IMR-90 (cell line): ENCODE results near the gene LTBP1. TPM values are rescaled to one million over a fixed set of nuclear protein-coding genes. Genes with fewer than 3 reads are reported as not detected.

Experiments used
- ATAC-seq: fragments of 200-7000 bp; cut with Tn5 transposase; 2 replicates; pipeline ENCODE4 v1.9.1; 2020; ENCODE audit warnings: low read depth, mild to moderate bottlenecking, moderate library complexity
- BruUV-seq: library from RNA; stranded (reverse); fragments of 400-500 nt; replicated peaks from 2 replicates; lab custom pipeline; 2021; lab: Mats Ljungman, UMichigan
- CTCF ChIA-PET: fragments of 300-600 bp; formaldehyde crosslinking; extraction: SDS; loops from one replicate; lab custom pipeline; 2021; ENCODE audit warnings: antibody characterized with exemption; lab: Yijun Ruan, JAX
- POLR2A ChIA-PET: fragments of 300-600 bp; sonication (Branson Sonifier 250); formaldehyde crosslinking; loops from one replicate; lab custom pipeline; 2022; ENCODE audit warnings: antibody characterized with exemption; ENCODE audit not compliant: unreplicated experiment; lab: Charles Lee
- DNase-seq: peaks from one replicate; pipeline ENCODE4 v3.0.0; 2013
- H2AFZ ChIP-seq: replicated peaks from 2 replicates; pipeline ENCODE3; 2013; ENCODE audit warnings: low read length, mild to moderate bottlenecking; ENCODE audit not compliant: poor library complexity
- H2AK5ac ChIP-seq: 2 replicates; pipeline ENCODE4 v1.6.1; 2013; ENCODE audit warnings: low read depth, low read length, inconsistent platforms
- H2AK9ac ChIP-seq: replicated peaks from 2 replicates; pipeline ENCODE3; 2013; ENCODE audit warnings: mild to moderate bottlenecking, low read depth, low read length, moderate library complexity; ENCODE audit not compliant: poor library complexity
- H2BK120ac ChIP-seq: 2 replicates; pipeline ENCODE4 v1.6.1; 2013; ENCODE audit warnings: low read depth, low read length, inconsistent platforms
- H2BK15ac ChIP-seq: 3 replicates; pipeline ENCODE4 v1.6.1; 2013; ENCODE audit warnings: low read depth, low read length, inconsistent platforms
- H2BK20ac ChIP-seq: 2 replicates; pipeline ENCODE4 v1.6.1; 2013; ENCODE audit warnings: low read depth, mild to moderate bottlenecking, inconsistent platforms, low read length, moderate library complexity
- H2BK5ac ChIP-seq: 2 replicates; pipeline ENCODE4 v1.6.1; 2013; ENCODE audit warnings: mild to moderate bottlenecking, low read depth, low read length, inconsistent platforms; ENCODE audit not compliant: poor library complexity, severe bottlenecking
- H3K14ac ChIP-seq: replicated peaks from 2 replicates; pipeline ENCODE4 v1.6.1; 2013; ENCODE audit warnings: low read depth, low read length, inconsistent platforms
- H3K18ac ChIP-seq: 2 replicates; pipeline ENCODE4 v1.6.1; 2013; ENCODE audit warnings: low read depth, low read length, control low read depth
- H3K23ac ChIP-seq: 2 replicates; pipeline ENCODE4 v1.6.1; 2013; ENCODE audit warnings: low read depth, low read length, inconsistent platforms
- H3K27ac ChIP-seq: 2 replicates; pipeline ENCODE4 v1.5.1; 2013; ENCODE audit warnings: mild to moderate bottlenecking, control low read depth, low read length; ENCODE audit not compliant: insufficient read depth
- H3K27me3 ChIP-seq: 2 replicates; pipeline ENCODE4 v1.6.1; 2013; ENCODE audit warnings: low read length; ENCODE audit not compliant: control insufficient read depth, insufficient read depth
- H3K36me3 ChIP-seq: 2 replicates; pipeline ENCODE4 v1.6.1; 2013; ENCODE audit warnings: low read length, mixed read lengths; ENCODE audit not compliant: control insufficient read depth, insufficient read depth
- H3K4ac ChIP-seq: 2 replicates; pipeline ENCODE4 v1.6.1; 2013; ENCODE audit warnings: low read depth, low read length, inconsistent platforms
- H3K4me1 ChIP-seq: 2 replicates; pipeline ENCODE4 v1.6.1; 2013; ENCODE audit warnings: low read length, mixed read lengths; ENCODE audit not compliant: control insufficient read depth, insufficient read depth
- H3K4me2 ChIP-seq: 2 replicates; pipeline ENCODE4 v1.6.1; 2013; ENCODE audit warnings: low read depth, mild to moderate bottlenecking, control low read depth, low read length, moderate library complexity
- H3K4me3 ChIP-seq: 2 replicates; pipeline ENCODE4 v1.5.1; 2013; ENCODE audit warnings: low read depth, mild to moderate bottlenecking, control low read depth, low read length, moderate library complexity; ENCODE audit not compliant: insufficient read depth
- H3K56ac ChIP-seq: 2 replicates; pipeline ENCODE4 v1.6.1; 2013; ENCODE audit warnings: low read length, inconsistent platforms; ENCODE audit not compliant: insufficient read depth; ENCODE audit errors: extremely low read depth
- H3K79me1 ChIP-seq, 2 experiments: 2 replicates each; pipeline ENCODE4 v1.6.1; 2013; ENCODE audit warnings: low read length in 2 of 2, inconsistent platforms in 1 of 2, low read depth in 1 of 2
- H3K9ac ChIP-seq: 2 replicates; pipeline ENCODE4 v1.6.1; 2013; ENCODE audit warnings: low read depth, low read length, control low read depth
- H3K9me1 ChIP-seq: 2 replicates; pipeline ENCODE4 v1.6.1; 2013; ENCODE audit warnings: low read length, inconsistent platforms; ENCODE audit not compliant: insufficient read depth
- H3K9me3 ChIP-seq: 2 replicates; pipeline ENCODE4 v1.6.1; 2013; ENCODE audit warnings: low read length; ENCODE audit not compliant: control insufficient read depth, insufficient read depth
- H4K20me1 ChIP-seq: 2 replicates; pipeline ENCODE4 v1.6.1; 2013; ENCODE audit warnings: low read length, inconsistent platforms; ENCODE audit not compliant: insufficient read depth
- H4K5ac ChIP-seq: 2 replicates; pipeline ENCODE4 v1.6.1; 2013; ENCODE audit warnings: mild to moderate bottlenecking, low read depth, low read length, control low read depth
- H4K8ac ChIP-seq, 2 experiments: 2 replicates each; pipeline ENCODE4 v1.6.1; 2013; ENCODE audit warnings: low read depth in 2 of 2, low read length in 2 of 2, control low read depth in 1 of 2, inconsistent platforms in 1 of 2
- H4K91ac ChIP-seq: 2 replicates; pipeline ENCODE4 v1.6.1; 2013; ENCODE audit warnings: low read depth, low read length, inconsistent platforms; ENCODE audit not compliant: insufficient read depth
- BHLHE40 ChIP-seq: fragments of 150-350 bp; IDR thresholded peaks from 2 replicates; pipeline ENCODE4 v1.6.1; 2016; ENCODE audit warnings: mild to moderate bottlenecking, low read depth, low read length
- CEBPB ChIP-seq: IDR thresholded peaks from 2 replicates; pipeline ENCODE4 v1.6.1; 2012; ENCODE audit warnings: low read depth, low read length, improper control_type of control experiment
- CHD1 ChIP-seq: IDR thresholded peaks from 2 replicates; pipeline ENCODE4 v1.6.1; 2012; ENCODE audit warnings: low read depth, low read length, improper control_type of control experiment
- FOS ChIP-seq: fragments of 150-350 bp; IDR thresholded peaks from 2 replicates; pipeline ENCODE4 v1.6.1; 2016; ENCODE audit warnings: low read depth, low read length
- MAFK ChIP-seq: IDR thresholded peaks from 2 replicates; pipeline ENCODE4 v1.6.1; 2012; ENCODE audit warnings: low read depth, low read length, improper control_type of control experiment
- MAZ ChIP-seq: IDR thresholded peaks from 2 replicates; pipeline ENCODE4 v1.6.1; 2012; ENCODE audit warnings: low read depth, mild to moderate bottlenecking, low read length, improper control_type of control experiment, moderate library complexity, borderline replicate concordance
- MXI1 ChIP-seq: IDR thresholded peaks from 2 replicates; pipeline ENCODE4 v1.6.1; 2012; ENCODE audit warnings: low read depth, mild to moderate bottlenecking, low read length, moderate library complexity, borderline replicate concordance
- NFE2L2 ChIP-seq: fragments of 150-350 bp; IDR thresholded peaks from 2 replicates; pipeline ENCODE4 v1.6.1; 2016; ENCODE audit warnings: low read depth, mild to moderate bottlenecking, low read length
- POLR2A ChIP-seq: IDR thresholded peaks from 2 replicates; pipeline ENCODE4 v1.6.1; 2012; ENCODE audit warnings: mild to moderate bottlenecking, low read depth, low read length
- RAD21 ChIP-seq: IDR thresholded peaks from 2 replicates; pipeline ENCODE4 v1.6.1; 2012; ENCODE audit warnings: low read length, improper control_type of control experiment
- RCOR1 ChIP-seq: IDR thresholded peaks from 2 replicates; pipeline ENCODE4 v1.6.1; 2012; ENCODE audit warnings: mild to moderate bottlenecking, low read length, improper control_type of control experiment; ENCODE audit not compliant: insufficient replicate concordance
- RFX5 ChIP-seq: IDR thresholded peaks from 2 replicates; pipeline ENCODE4 v1.8.0; 2012; ENCODE audit warnings: low read depth, mild to moderate bottlenecking, low read length, moderate library complexity
- SMC3 ChIP-seq: fragments of 150-350 bp; IDR thresholded peaks from 2 replicates; pipeline ENCODE4 v1.6.1; 2016; ENCODE audit warnings: low read depth, mild to moderate bottlenecking, antibody characterized with exemption, low read length, moderate library complexity
- WGBS, 2 experiments: methylation state at CpG; one replicate each; pipeline versions ENCODE4 v1.1.5 to v1.1.7; 2013; ENCODE audit warnings: missing lambda C conversion rate in 2 of 2; ENCODE audit not compliant: insufficient read length in 1 of 2; ENCODE audit errors: extremely low coverage in 2 of 2; 5-methylcytosine and 5-hydroxymethylcytosine counted together
- dilution Hi-C: fragments of 300-500 bp; cut with HindIII; formaldehyde crosslinking; loops from one replicate; pipeline ENCODE4 v1.14.3; 2018; ENCODE audit warnings: low sequenced_read_pairs; ENCODE audit not compliant: unreplicated experiment
- in situ Hi-C: fragments of 300-500 bp; cut with MboI; formaldehyde crosslinking; loops from 3 replicates; pipeline ENCODE4 v1.14.3; 2019; ENCODE audit warnings: low sequenced_read_pairs, inconsistent platforms, mixed read lengths
- intact Hi-C: fragments of 100-400 bp; cut with micrococcal nuclease; formaldehyde crosslinking; loops from 2 replicates; pipeline ENCODE4 v1.10.0; 2022
- polyA plus RNA-seq, 3 experiments: library from polyadenylated mRNA; depleted of rRNA; stranded (reverse); fragments of >200 nt; gene quantifications; 2 replicates each; pipeline ENCODE4 v1.2.3, GENCODE V29; 2012; ENCODE audit warnings: low replicate concordance in 1 of 3
- total RNA-seq: library from RNA; depleted of rRNA; stranded (reverse); fragments of >200 nt; gene quantifications from 2 replicates; pipeline ENCODE4 v1.2.3, GENCODE V29; 2012
- TF ChIP-seq, protein P1 (sequence below): fragments of 150-350 bp; IDR thresholded peaks from 2 replicates; pipeline ENCODE4 v1.6.1; 2017; ENCODE audit warnings: mild to moderate bottlenecking, antibody characterized with exemption, low read length, low read depth
- TF ChIP-seq, protein P2 (sequence below): fragments of 150-350 bp; IDR thresholded peaks from 2 replicates; pipeline ENCODE4 v1.6.1; 2016; ENCODE audit warnings: low read depth, mild to moderate bottlenecking, low read length, moderate library complexity, borderline replicate concordance

Gene LTBP1
- total and polyA plus RNA-seq, 2 of the 4 experiments (the other 2 are of a cell fraction) = 235 to 326 TPM

DNA sequence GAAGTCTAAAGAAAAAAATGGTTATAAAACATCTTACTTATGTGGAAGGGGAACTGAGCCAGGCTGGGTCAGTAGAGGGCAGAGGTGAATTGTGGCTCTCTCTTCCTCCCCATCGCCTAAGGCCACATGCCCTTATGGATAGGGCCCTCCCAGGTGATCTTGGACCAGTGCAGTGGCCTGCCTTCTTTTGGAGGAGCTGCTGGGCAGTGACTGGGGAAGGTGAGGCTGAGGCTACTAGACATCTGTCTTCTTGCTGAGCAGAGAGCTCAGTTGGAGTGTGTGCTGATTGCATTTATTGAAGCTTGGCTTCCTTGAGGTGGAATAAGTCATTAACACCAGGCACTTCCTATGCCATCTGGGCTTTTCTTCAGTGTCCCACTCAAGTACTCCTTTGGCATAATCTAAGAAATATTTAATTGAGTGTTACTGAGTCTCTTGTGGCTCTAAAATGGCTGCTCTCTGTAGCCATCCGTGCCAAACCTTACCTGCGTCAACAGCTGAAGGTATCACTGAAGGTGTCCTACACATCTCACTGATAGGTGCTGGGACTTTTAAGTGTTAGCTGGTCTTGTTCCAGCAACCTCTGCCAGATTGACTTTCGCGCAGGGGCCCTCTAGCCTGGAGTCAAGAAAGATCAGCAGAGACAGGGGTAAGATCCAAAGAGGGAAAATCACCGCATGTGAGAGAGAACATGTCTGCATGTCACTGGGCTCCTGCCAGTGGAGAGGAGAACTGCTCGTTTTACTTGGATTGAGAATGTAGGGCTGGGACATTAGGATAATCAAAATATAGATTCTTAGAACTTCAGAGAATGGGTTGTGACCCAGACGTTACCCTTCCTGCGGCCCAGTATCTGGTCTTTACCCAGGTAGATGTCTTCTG, 256.1 kb downstream of the LTBP1 start (continued):
- TF ChIP-seq POLR2A = no peak
- TF ChIP-seq RFX5 = no peak

DNA sequence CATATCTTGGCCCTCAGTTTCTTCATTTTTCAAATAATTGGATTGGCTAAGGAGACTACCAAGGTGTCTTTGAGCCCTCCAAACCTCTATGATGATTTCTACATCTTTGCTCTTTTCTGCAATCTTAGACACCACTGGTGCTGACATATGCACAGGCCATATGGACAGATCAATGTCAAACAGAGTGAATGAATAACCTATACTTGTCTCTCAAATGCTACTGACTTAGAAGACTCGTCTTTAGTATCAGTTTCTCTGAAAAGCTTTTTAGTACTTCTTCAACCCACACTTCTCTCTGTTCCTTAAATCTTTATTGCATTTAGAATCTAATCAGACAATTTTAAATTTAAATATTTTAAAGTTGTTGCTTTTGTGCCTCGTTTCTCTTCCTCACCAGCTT, 258.2 kb downstream of the LTBP1 start:
- no peak overlapping the region for H2BK15ac ChIP-seq
- intact Hi-C loops = no loop called here
- TF ChIP-seq SMC3 (no peak), MXI1 (no peak), NFE2L2 (no peak), RAD21 (no peak), CEBPB (no peak), FOS (no peak), RCOR1 (no peak), BHLHE40 (no peak), CHD1 (no peak), POLR2A (no peak), MAFK (no peak), MAZ (no peak), RFX5 (no peak)
- TF ChIP-seq, protein P1, sequence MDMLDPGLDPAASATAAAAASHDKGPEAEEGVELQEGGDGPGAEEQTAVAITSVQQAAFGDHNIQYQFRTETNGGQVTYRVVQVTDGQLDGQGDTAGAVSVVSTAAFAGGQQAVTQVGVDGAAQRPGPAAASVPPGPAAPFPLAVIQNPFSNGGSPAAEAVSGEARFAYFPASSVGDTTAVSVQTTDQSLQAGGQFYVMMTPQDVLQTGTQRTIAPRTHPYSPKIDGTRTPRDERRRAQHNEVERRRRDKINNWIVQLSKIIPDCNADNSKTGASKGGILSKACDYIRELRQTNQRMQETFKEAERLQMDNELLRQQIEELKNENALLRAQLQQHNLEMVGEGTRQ = no peak
- TF ChIP-seq, protein P2, sequence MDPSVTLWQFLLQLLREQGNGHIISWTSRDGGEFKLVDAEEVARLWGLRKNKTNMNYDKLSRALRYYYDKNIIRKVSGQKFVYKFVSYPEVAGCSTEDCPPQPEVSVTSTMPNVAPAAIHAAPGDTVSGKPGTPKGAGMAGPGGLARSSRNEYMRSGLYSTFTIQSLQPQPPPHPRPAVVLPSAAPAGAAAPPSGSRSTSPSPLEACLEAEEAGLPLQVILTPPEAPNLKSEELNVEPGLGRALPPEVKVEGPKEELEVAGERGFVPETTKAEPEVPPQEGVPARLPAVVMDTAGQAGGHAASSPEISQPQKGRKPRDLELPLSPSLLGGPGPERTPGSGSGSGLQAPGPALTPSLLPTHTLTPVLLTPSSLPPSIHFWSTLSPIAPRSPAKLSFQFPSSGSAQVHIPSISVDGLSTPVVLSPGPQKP = no peak

More for the DNA sequence above, 258.2 kb downstream of the LTBP1 start:
- H3K14ac ChIP-seq = no peak overlapping the region
- in situ Hi-C loops = no loop called here
- dilution Hi-C loops = no loop called here
- DNase-seq = no peak
- no peak overlapping the region for H3K4me2 ChIP-seq
- H3K4ac ChIP-seq = no peak overlapping the region
- ChIA-PET POLR2A (no interaction called here), CTCF (interaction anchor here (1.1 kb wide), 1 partner anchor 14 kb away, joined by 3 read pairs; no protein-coding TSS in a partner anchor)
- H3K9ac ChIP-seq = no peak overlapping the region
- H2BK5ac ChIP-seq = no peak overlapping the region
- H3K9me1 ChIP-seq = peaks cover 15% of the 10 kb centered on the region
- no peaks in the 10 kb centered on the region for H4K20me1 ChIP-seq
- H3K79me1 ChIP-seq = peaks cover 33 to 53% of the 10 kb centered on the region in 2 experiments
- no peak overlapping the region; the same call in 1 of the 2 replicates for H3K23ac ChIP-seq
- H3K4me1 ChIP-seq = peaks cover 16% of the 10 kb centered on the region
- H3K4me3 ChIP-seq = no peak overlapping the region
- H2BK120ac ChIP-seq = no peak overlapping the region
- H4K5ac ChIP-seq = no peak overlapping the region
- no peak overlapping the region for H3K18ac ChIP-seq
- H3K9me3 ChIP-seq = no peaks in the 10 kb centered on the region
- no peak overlapping the region for H4K91ac ChIP-seq
- no peak overlapping the region for H3K56ac ChIP-seq
- no TSS peak for BruUV-seq
- peaks cover 18% of the 10 kb centered on the region for H3K36me3 ChIP-seq
- no peak for ATAC-seq
- no peak overlapping the region for H2BK20ac ChIP-seq
- H3K27me3 ChIP-seq = no peaks in the 10 kb centered on the region
- H3K27ac ChIP-seq = no peak overlapping the region
- no peak overlapping the region for H4K8ac ChIP-seq
- no peak overlapping the region for H2AFZ ChIP-seq
- WGBS, 2 experiments = no CpG with 5 or more reads among the region's 2 CpGs
- no peak overlapping the region for H2AK9ac ChIP-seq
- H2AK5ac ChIP-seq = no peak overlapping the region
